Activated T-helper 1 cell treated with Interleukin-2 at 50 U/mL for 16 hours (primary cell): Measurements from ENCODE around the gene APOB.

ENCODE experiments used
- DNase-seq: peaks from one replicate; pipeline ENCODE4 v3.0.0-alpha.2; 2020; ENCODE audit warnings: low read depth

The APOB gene

GRCh38 chr2:20972792-20973565 lies 70.9 kb downstream of the APOB start:
- DNase-seq, result no peak

GRCh38 chr2:20972110-20972509 lies 71.8 kb downstream of the APOB start:
- DNase-seq, result no peak

- DNase-seq, result no peak
Observed at GRCh38 chr2:20970068-20970467, 73.8 kb downstream of the APOB start.

- DNase-seq, result no peak
Observed at GRCh38 chr2:20966061-20966595, 77.7 kb downstream of the APOB start.

GRCh38 chr2:20965221-20965620 lies 78.7 kb downstream of the APOB start:
- no peak for DNase-seq

GRCh38 chr2:20963867-20964266 lies 80.0 kb downstream of the APOB start:
- no peak for DNase-seq

GRCh38 chr2:20962939-20963557 lies 80.8 kb downstream of the APOB start:
- peak; percentile 41 for DNase-seq

- DNase-seq, result no peak
Observed at GRCh38 chr2:20961858-20962257, 82.0 kb downstream of the APOB start.

GRCh38 chr2:20960003-20960402 lies 83.9 kb downstream of the APOB start:
- no peak for DNase-seq

GRCh38 chr2:20959252-20959651 lies 84.6 kb downstream of the APOB start:
- DNase-seq, result no peak

- no peak for DNase-seq
Observed at GRCh38 chr2:20957788-20958525, 85.9 kb downstream of the APOB start.

- no peak for DNase-seq
Observed at GRCh38 chr2:20955277-20956026, 88.4 kb downstream of the APOB start.

- no peak for DNase-seq
Observed at GRCh38 chr2:20953146-20953824, 90.6 kb downstream of the APOB start.
